ENCODE results near the gene R3HDM2. TPM values are rescaled to one million over a fixed set of nuclear protein-coding genes. Genes with fewer than 3 reads are reported as not detected.

The R3HDM2 gene
- total and polyA plus RNA-seq, 2 of the 13 experiments (the other 11 are each of a cell fraction or from before 2014, with no cell fraction given) = 11.1 to 23.5 TPM

GRCh38 chr12:57454566-57455373 lies 23.9 kb upstream of the R3HDM2 start, which contains the start of gene INHBE:
Gene INHBE (plus strand): TSS chr12:57455307. CDS start chr12:57455537, 230 bp downstream.
- H3K36me3 ChIP-seq (replicated peaks in 1 of 2; ENCODE audit: control insufficient read depth in 1 of 2, insufficient read depth in 2 of 2, low read length in 2 of 2) = no peaks in the 10 kb centered on the region
- peak; percentile 73 for ATAC-seq
- H4K20me1 ChIP-seq (ENCODE audit: insufficient read depth, low read length) = no peaks in the 10 kb centered on the region
- ChIA-PET CTCF (ENCODE audit: low intra/inter-chr PET ratio, low total read pairs) (interaction anchor here (0.8 to 6.1 kb wide), 2 partner anchors 147 to 190 kb away, joined by 3 to 66 read pairs; no protein-coding TSS in a partner anchor), POLR2A (interaction anchor here (0.7 to 6.4 kb wide), 21 partner anchors 21 to 1233 kb away, joined by 3 to 99 read pairs (median 5); partner anchors contain the start of genes DCTN2, DDIT3, INHBC and LRP1)
- WGBS (ENCODE audit: low lambda C conversion rate) = 3% methylated on average over 8 of the region's 10 CpGs
- H3K9ac ChIP-seq (ENCODE audit: insufficient read depth, low read depth, low read length) = peak within 1 kb of the TSS; percentile 80
- intact Hi-C loops (cut with micrococcal nuclease; ENCODE audit: unreplicated experiment) = loop anchor here (5.0 to 10.0 kb wide), 2 partner anchors 192 to 700 kb away; partner anchors contain the start of gene PRIM1
- H3K9me3 ChIP-seq (ENCODE audit: low read length) = no peaks in the 10 kb centered on the region
- no peaks in the 10 kb centered on the region; a peak in 1 of 5 replicates for H3K27me3 ChIP-seq (ENCODE audit: control insufficient read depth in 1 of 2, insufficient read depth in 2 of 2, low read length in 2 of 2)
- in situ Hi-C loops (cut with HindIII; ENCODE audit: extremely low pct_ligation_motif_present, low pct_unique_long_range_greater_than_20kb) = loop anchor here (5.0 kb wide), 2 partner anchors 147 to 192 kb away; no protein-coding TSS in a partner anchor
- BruUV-seq (replicated peaks) = no TSS peak
- peaks cover 15% of the 10 kb centered on the region for H3K79me2 ChIP-seq (ENCODE audit: insufficient read depth, low read length)
- peak within 1 kb of the TSS; percentile 98 for H3K27ac ChIP-seq (ENCODE audit: extremely low read length, insufficient read depth, low read length)
- peaks cover 88% of the 10 kb centered on the region for H3K4me1 ChIP-seq (ENCODE audit: insufficient read depth, low read length)
- peak; percentile 92 for DNase-seq (ENCODE audit: low spot score)
- H3K4me3 ChIP-seq (replicated peaks in 1 of 3; ENCODE audit: insufficient read depth in 1 of 3, low read depth in 2 of 3, low read length in 3 of 3) = peak within 1 kb of the TSS; percentile 62 to 83 (median 66)
- FAIRE-seq = peak; percentile 97
- peak within 1 kb of the TSS; percentile 99 for H3K4me2 ChIP-seq (ENCODE audit: low read depth, low read length)
- no peak within 1 kb of the TSS for H2AFZ ChIP-seq (ENCODE audit: low read length)
- TF ChIP-seq ARNTL (CRISPR knock-in tag; IDR thresholded peaks at IDR 0.05) (peak; percentile 96), DRAP1 (CRISPR knock-in tag; IDR thresholded peaks at IDR 0.05) (peak; percentile 58; the same call in 1 of the 2 replicates), TRIM24 (CRISPR knock-in tag; IDR thresholded peaks at IDR 0.05) (peak; percentile 53; the same call in 1 of the 2 replicates), ZNF407 (CRISPR knock-in tag; IDR thresholded peaks at IDR 0.05; ENCODE audit: not compliant biosample characterization) (peak; percentile 68), POLR2AphosphoS5 (IDR thresholded peaks at IDR 0.05; ENCODE audit: low read depth, low read length) (peak; percentile 80), ZFP36L2 (CRISPR knock-in tag; IDR thresholded peaks at IDR 0.05) (no peak), MXI1 (IDR thresholded peaks at IDR 0.05; ENCODE audit: borderline replicate concordance, low read depth, low read length) (peak; percentile 92; the same call in 2 of the 3 replicates), ZNF431 (CRISPR knock-in tag; IDR thresholded peaks at IDR 0.05; ENCODE audit: borderline replicate concordance, low read depth) (no peak), PHF21A (CRISPR knock-in tag; IDR thresholded peaks at IDR 0.05) (peak; percentile 90), PRMT3 (CRISPR knock-in tag; IDR thresholded peaks at IDR 0.05; ENCODE audit: borderline replicate concordance, low read depth) (no peak), TBL1XR1 (IDR thresholded peaks at IDR 0.05; ENCODE audit: borderline replicate concordance, low read length, partially characterized antibody) (peak; percentile 22)
- TF ChIP-seq, protein P1, sequence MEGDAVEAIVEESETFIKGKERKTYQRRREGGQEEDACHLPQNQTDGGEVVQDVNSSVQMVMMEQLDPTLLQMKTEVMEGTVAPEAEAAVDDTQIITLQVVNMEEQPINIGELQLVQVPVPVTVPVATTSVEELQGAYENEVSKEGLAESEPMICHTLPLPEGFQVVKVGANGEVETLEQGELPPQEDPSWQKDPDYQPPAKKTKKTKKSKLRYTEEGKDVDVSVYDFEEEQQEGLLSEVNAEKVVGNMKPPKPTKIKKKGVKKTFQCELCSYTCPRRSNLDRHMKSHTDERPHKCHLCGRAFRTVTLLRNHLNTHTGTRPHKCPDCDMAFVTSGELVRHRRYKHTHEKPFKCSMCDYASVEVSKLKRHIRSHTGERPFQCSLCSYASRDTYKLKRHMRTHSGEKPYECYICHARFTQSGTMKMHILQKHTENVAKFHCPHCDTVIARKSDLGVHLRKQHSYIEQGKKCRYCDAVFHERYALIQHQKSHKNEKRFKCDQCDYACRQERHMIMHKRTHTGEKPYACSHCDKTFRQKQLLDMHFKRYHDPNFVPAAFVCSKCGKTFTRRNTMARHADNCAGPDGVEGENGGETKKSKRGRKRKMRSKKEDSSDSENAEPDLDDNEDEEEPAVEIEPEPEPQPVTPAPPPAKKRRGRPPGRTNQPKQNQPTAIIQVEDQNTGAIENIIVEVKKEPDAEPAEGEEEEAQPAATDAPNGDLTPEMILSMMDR (CRISPR knock-in tag; IDR thresholded peaks at IDR 0.05) = peak; percentile 23
